ENCODE measurements around the gene IKZF1.

IKZF1 gene

GRCh38 chr7:50377356-50377755 is 72.8 kb downstream of the IKZF1 start:
- no peaks in the 10 kb centered on the region for H3K27me3 ChIP-seq (replicated peaks in 2 of 5; ENCODE audit: control insufficient read depth in 4 of 5, insufficient read depth in 5 of 5, low read length in 4 of 5)
- H3K4me1 ChIP-seq (ENCODE audit: control extremely low read depth in 1 of 4, control insufficient read depth in 4 of 4, insufficient read depth in 4 of 4, low read length in 3 of 4) = peaks cover 0 to 8% (median 6%) of the 10 kb centered on the region in 4 experiments
- 93% methylated on average over 3 of the region's 9 CpGs for WGBS (ENCODE audit: insufficient coverage)
- H3K36me3 ChIP-seq (ENCODE audit: control insufficient read depth in 4 of 4, insufficient read depth in 4 of 4, low read length in 3 of 4) = peaks cover 41 to 95% (median 70%) of the 10 kb centered on the region in 4 experiments
- no peak for DNase-seq
- H3K9me3 ChIP-seq (ENCODE audit: control extremely low read depth in 1 of 5, control insufficient read depth in 4 of 5, insufficient read depth in 2 of 5, low read depth in 1 of 5, low read length in 4 of 5) = no peaks in the 10 kb centered on the region
- H3K4me3 ChIP-seq (ENCODE audit: control insufficient read depth in 1 of 7, extremely low read depth in 1 of 7, insufficient read depth in 4 of 7, low read depth in 2 of 7, low read length in 6 of 7) = no peak overlapping the region
- no peak overlapping the region for H3K27ac ChIP-seq (ENCODE audit: insufficient read depth in 1 of 2, low read depth in 1 of 2, low read length in 2 of 2, poor library complexity in 1 of 2, severe bottlenecking in 2 of 2)
- CTCF ChIA-PET = interaction anchor here (0.8 to 12.2 kb wide), 9 partner anchors 9 to 784 kb away, joined by 3 to 172 read pairs (median 3); partner anchors contain the start of gene FIGNL1
- POLR2A ChIA-PET = no interaction called here

- Histone ChIP-seq H3K4me1 (ENCODE audit: control extremely low read depth in 1 of 4, control insufficient read depth in 4 of 4, insufficient read depth in 4 of 4, low read length in 3 of 4) (no peaks in the 10 kb centered on the region), H3K4me3 (ENCODE audit: control insufficient read depth in 1 of 7, extremely low read depth in 1 of 7, insufficient read depth in 4 of 7, low read depth in 2 of 7, low read length in 6 of 7) (no peak overlapping the region), H3K27ac (ENCODE audit: insufficient read depth in 1 of 2, low read depth in 1 of 2, low read length in 2 of 2, poor library complexity in 1 of 2, severe bottlenecking in 2 of 2) (no peak overlapping the region), H3K9me3 (ENCODE audit: control extremely low read depth in 1 of 5, control insufficient read depth in 4 of 5, insufficient read depth in 2 of 5, low read depth in 1 of 5, low read length in 4 of 5) (no peaks in the 10 kb centered on the region), H3K36me3 (ENCODE audit: control insufficient read depth in 4 of 4, insufficient read depth in 4 of 4, low read length in 3 of 4) (peaks cover 36 to 95% (median 77%) of the 10 kb centered on the region in 4 experiments), H3K27me3 (replicated peaks in 2 of 5; ENCODE audit: control insufficient read depth in 4 of 5, insufficient read depth in 5 of 5, low read length in 4 of 5) (no peaks in the 10 kb centered on the region)
- ChIA-PET POLR2A (no interaction called here), CTCF (interaction anchor here (0.7 to 1.8 kb wide), 6 partner anchors 9 to 225 kb away, joined by 3 to 5 read pairs (median 3); no protein-coding TSS in a partner anchor)
- 95% methylated on average over 6 of the region's 10 CpGs for WGBS (ENCODE audit: insufficient coverage)
- DNase-seq = no peak
Measured at GRCh38 chr7:50379082-50379481, 74.6 kb downstream of the IKZF1 start.

GRCh38 chr7:50379539-50379938 is 75.0 kb downstream of the IKZF1 start:
- ChIA-PET POLR2A (no interaction called here), CTCF (interaction anchor here (0.7 to 1.8 kb wide), 5 partner anchors 11 to 226 kb away, joined by 3 to 5 read pairs (median 4); no protein-coding TSS in a partner anchor)
- Histone ChIP-seq H3K9me3 (ENCODE audit: control extremely low read depth in 1 of 5, control insufficient read depth in 4 of 5, insufficient read depth in 2 of 5, low read depth in 1 of 5, low read length in 4 of 5) (no peaks in the 10 kb centered on the region), H3K4me3 (ENCODE audit: control insufficient read depth in 1 of 7, extremely low read depth in 1 of 7, insufficient read depth in 4 of 7, low read depth in 2 of 7, low read length in 6 of 7) (no peak overlapping the region), H3K27ac (ENCODE audit: insufficient read depth in 1 of 2, low read depth in 1 of 2, low read length in 2 of 2, poor library complexity in 1 of 2, severe bottlenecking in 2 of 2) (no peak overlapping the region), H3K27me3 (replicated peaks in 2 of 5; ENCODE audit: control insufficient read depth in 4 of 5, insufficient read depth in 5 of 5, low read length in 4 of 5) (no peaks in the 10 kb centered on the region), H3K4me1 (ENCODE audit: control extremely low read depth in 1 of 4, control insufficient read depth in 4 of 4, insufficient read depth in 4 of 4, low read length in 3 of 4) (no peaks in the 10 kb centered on the region), H3K36me3 (ENCODE audit: control insufficient read depth in 4 of 4, insufficient read depth in 4 of 4, low read length in 3 of 4) (peaks cover 31 to 95% (median 78%) of the 10 kb centered on the region in 4 experiments)
- DNase-seq = no peak
- no CpG with 5 or more reads among the region's 1 CpG for WGBS (ENCODE audit: insufficient coverage)

GRCh38 chr7:50382455-50382854 is 77.9 kb downstream of the IKZF1 start:
- CTCF ChIA-PET = interaction anchor here (0.7 to 2.1 kb wide), 7 partner anchors 9 to 280 kb away, joined by 3 to 7 read pairs (median 3); no protein-coding TSS in a partner anchor
- no peak for DNase-seq
- H3K4me1 ChIP-seq (ENCODE audit: control extremely low read depth in 1 of 4, control insufficient read depth in 4 of 4, insufficient read depth in 4 of 4, low read length in 3 of 4) = no peaks in the 10 kb centered on the region

DNA sequence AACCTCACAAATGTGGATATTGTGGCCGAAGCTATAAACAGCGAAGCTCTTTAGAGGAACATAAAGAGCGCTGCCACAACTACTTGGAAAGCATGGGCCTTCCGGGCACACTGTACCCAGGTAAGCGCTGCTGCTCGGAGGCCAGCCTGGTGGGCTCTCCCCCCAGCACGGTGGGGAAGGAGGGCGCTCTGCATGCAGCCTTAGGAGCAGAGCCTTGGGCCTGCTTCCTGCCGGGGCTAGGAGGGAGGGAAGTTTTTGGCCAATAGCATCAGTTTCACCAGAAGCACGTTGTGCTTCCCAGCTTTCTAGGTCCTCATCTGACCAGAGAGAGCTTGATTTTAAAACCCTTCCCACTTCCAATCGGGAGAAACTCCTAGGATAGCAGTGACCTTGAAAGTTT is 82.8 kb downstream of the IKZF1 start:
- POLR2A ChIA-PET = interaction anchor here (0.7 kb wide), 1 partner anchor 12 kb away, joined by 3 read pairs; no protein-coding TSS in a partner anchor
- no peak overlapping the region for H3K4me3 ChIP-seq (ENCODE audit: control insufficient read depth in 1 of 7, extremely low read depth in 1 of 7, insufficient read depth in 4 of 7, low read depth in 2 of 7, low read length in 6 of 7)
- 94% methylated on average over 7 of the region's 11 CpGs for whole genome bisulfite sequencing (ENCODE audit: insufficient coverage)
- no peak for DNase-seq
- peaks cover 0 to 4% (median 0%) of the 10 kb centered on the region in 4 experiments for H3K4me1 ChIP-seq (ENCODE audit: control extremely low read depth in 1 of 4, control insufficient read depth in 4 of 4, insufficient read depth in 4 of 4, low read length in 3 of 4)
- CTCF ChIA-PET = interaction anchor here (1.0 to 1.6 kb wide), 2 partner anchors 14 to 31 kb away, joined by 3 to 7 read pairs; no protein-coding TSS in a partner anchor
- H3K27me3 ChIP-seq (replicated peaks in 2 of 5; ENCODE audit: control insufficient read depth in 4 of 5, insufficient read depth in 5 of 5, low read length in 4 of 5) = no peaks in the 10 kb centered on the region
- H3K27ac ChIP-seq (ENCODE audit: insufficient read depth in 1 of 2, low read depth in 1 of 2, low read length in 2 of 2, poor library complexity in 1 of 2, severe bottlenecking in 2 of 2) = no peak overlapping the region
- H3K9me3 ChIP-seq (ENCODE audit: control extremely low read depth in 1 of 5, control insufficient read depth in 4 of 5, insufficient read depth in 2 of 5, low read depth in 1 of 5, low read length in 4 of 5) = no peaks in the 10 kb centered on the region
- peaks cover 37 to 97% (median 77%) of the 10 kb centered on the region in 4 experiments for H3K36me3 ChIP-seq (ENCODE audit: control insufficient read depth in 4 of 4, insufficient read depth in 4 of 4, low read length in 3 of 4)

More at GRCh38 chr7:50382455-50382854, 77.9 kb downstream of the IKZF1 start:
- Histone ChIP-seq H3K27me3 (replicated peaks in 2 of 5; ENCODE audit: control insufficient read depth in 4 of 5, insufficient read depth in 5 of 5, low read length in 4 of 5) (no peaks in the 10 kb centered on the region), H3K9me3 (ENCODE audit: control extremely low read depth in 1 of 5, control insufficient read depth in 4 of 5, insufficient read depth in 2 of 5, low read depth in 1 of 5, low read length in 4 of 5) (no peaks in the 10 kb centered on the region), H3K4me3 (ENCODE audit: control insufficient read depth in 1 of 7, extremely low read depth in 1 of 7, insufficient read depth in 4 of 7, low read depth in 2 of 7, low read length in 6 of 7) (no peak overlapping the region), H3K27ac (ENCODE audit: insufficient read depth in 1 of 2, low read depth in 1 of 2, low read length in 2 of 2, poor library complexity in 1 of 2, severe bottlenecking in 2 of 2) (no peak overlapping the region), H3K36me3 (ENCODE audit: control insufficient read depth in 4 of 4, insufficient read depth in 4 of 4, low read length in 3 of 4) (peaks cover 35 to 97% (median 76%) of the 10 kb centered on the region in 4 experiments)
- POLR2A ChIA-PET = no interaction called here
- WGBS (ENCODE audit: insufficient coverage) = 96% methylated on average over 19 of the region's 21 CpGs

DNA sequence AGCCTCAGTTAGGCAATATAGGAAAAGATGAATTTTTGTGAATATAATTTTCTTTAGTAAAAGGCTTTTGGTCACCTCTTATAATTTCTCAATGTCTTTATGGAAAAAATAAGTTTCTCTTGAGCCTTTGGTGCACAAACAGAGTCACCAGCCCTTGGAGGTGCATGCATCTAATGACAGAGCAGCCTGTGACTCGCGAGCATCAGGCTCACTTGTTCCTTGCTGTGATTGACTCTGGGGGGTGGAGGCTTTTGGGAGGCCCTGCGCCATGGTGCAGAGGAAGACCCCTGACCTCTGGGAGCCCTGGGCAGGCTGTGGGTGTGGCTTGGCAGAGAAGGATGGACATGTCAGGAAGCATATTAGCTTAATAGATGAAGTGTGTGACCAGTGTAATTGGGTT is 85.4 kb downstream of the IKZF1 start:
- H3K27me3 ChIP-seq (replicated peaks in 2 of 5; ENCODE audit: control insufficient read depth in 4 of 5, insufficient read depth in 5 of 5, low read length in 4 of 5) = no peaks in the 10 kb centered on the region
- 96% methylated on average over 3 of the region's 3 CpGs for WGBS (ENCODE audit: insufficient coverage)
- no peak for DNase-seq
- no peak overlapping the region for H3K4me3 ChIP-seq (ENCODE audit: control insufficient read depth in 1 of 7, extremely low read depth in 1 of 7, insufficient read depth in 4 of 7, low read depth in 2 of 7, low read length in 6 of 7)
- H3K36me3 ChIP-seq (ENCODE audit: control insufficient read depth in 4 of 4, insufficient read depth in 4 of 4, low read length in 3 of 4) = peaks cover 37 to 96% (median 75%) of the 10 kb centered on the region in 4 experiments
- H3K27ac ChIP-seq (ENCODE audit: insufficient read depth in 1 of 2, low read depth in 1 of 2, low read length in 2 of 2, poor library complexity in 1 of 2, severe bottlenecking in 2 of 2) = no peak overlapping the region
- no peaks in the 10 kb centered on the region for H3K9me3 ChIP-seq (ENCODE audit: control extremely low read depth in 1 of 5, control insufficient read depth in 4 of 5, insufficient read depth in 2 of 5, low read depth in 1 of 5, low read length in 4 of 5)
- ChIA-PET POLR2A (interaction anchor here (0.5 kb wide), 1 partner anchor 37 kb away, joined by 3 read pairs; no protein-coding TSS in a partner anchor), CTCF (interaction anchor here (1.0 kb wide), 1 partner anchor 10 kb away, joined by 4 read pairs; no protein-coding TSS in a partner anchor)
- H3K4me1 ChIP-seq (ENCODE audit: control extremely low read depth in 1 of 4, control insufficient read depth in 4 of 4, insufficient read depth in 4 of 4, low read length in 3 of 4) = peaks cover 0 to 12% (median 9%) of the 10 kb centered on the region in 4 experiments

GRCh38 chr7:50391386-50391785 is 86.9 kb downstream of the IKZF1 start:
- ChIA-PET POLR2A (no interaction called here), CTCF (interaction anchor here (1.2 to 2.3 kb wide), 5 partner anchors 8 to 14 kb away, joined by 4 to 5 read pairs (median 4); no protein-coding TSS in a partner anchor)
- Histone ChIP-seq H3K27me3 (replicated peaks in 2 of 5; ENCODE audit: control insufficient read depth in 4 of 5, insufficient read depth in 5 of 5, low read length in 4 of 5) (no peaks in the 10 kb centered on the region), H3K27ac (ENCODE audit: insufficient read depth in 1 of 2, low read depth in 1 of 2, low read length in 2 of 2, poor library complexity in 1 of 2, severe bottlenecking in 2 of 2) (no peak overlapping the region), H3K36me3 (ENCODE audit: control insufficient read depth in 4 of 4, insufficient read depth in 4 of 4, low read length in 3 of 4) (peaks cover 34 to 87% (median 68%) of the 10 kb centered on the region in 4 experiments), H3K9me3 (ENCODE audit: control extremely low read depth in 1 of 5, control insufficient read depth in 4 of 5, insufficient read depth in 2 of 5, low read depth in 1 of 5, low read length in 4 of 5) (no peaks in the 10 kb centered on the region), H3K4me3 (ENCODE audit: control insufficient read depth in 1 of 7, extremely low read depth in 1 of 7, insufficient read depth in 4 of 7, low read depth in 2 of 7, low read length in 6 of 7) (no peak overlapping the region), H3K4me1 (ENCODE audit: control extremely low read depth in 1 of 4, control insufficient read depth in 4 of 4, insufficient read depth in 4 of 4, low read length in 3 of 4) (peaks cover 0 to 19% (median 15%) of the 10 kb centered on the region in 4 experiments)
- no peak for DNase-seq
- 90% methylated on average over 3 of the region's 3 CpGs for WGBS (ENCODE audit: insufficient coverage)
